GM18873 (cell line): Measurements from ENCODE around the gene DBH.

Source experiments
- ATAC-seq: cut with Tn5 transposase; IDR thresholded peaks from one replicate; pipeline ENCODE4 v1.9.1; 2021; ENCODE audit warnings: mild to moderate bottlenecking, moderate library complexity, moderate number of reproducible peaks; ENCODE audit not compliant: unreplicated experiment, low FRiP score

The DBH gene

GRCh38 chr9:133680250-133680975 lies 44.2 kb downstream of the DBH start:
- no peak for ATAC-seq

GRCh38 chr9:133680976-133681657 lies 45.0 kb downstream of the DBH start:
- no peak for ATAC-seq

GRCh38 chr9:133681658-133682306 lies 45.6 kb downstream of the DBH start:
- no peak for ATAC-seq

GRCh38 chr9:133682818-133683585 lies 46.8 kb downstream of the DBH start:
- no peak for ATAC-seq

GRCh38 chr9:133683586-133684120 lies 47.5 kb downstream of the DBH start:
- no peak for ATAC-seq

- no peak for ATAC-seq
Observed at GRCh38 chr9:133684121-133684935, 48.2 kb downstream of the DBH start.

- ATAC-seq = no peak
Observed at GRCh38 chr9:133684936-133685361, 48.8 kb downstream of the DBH start.

GRCh38 chr9:133685653-133686609 lies 49.8 kb downstream of the DBH start:
- ATAC-seq = no peak

- no peak for ATAC-seq
Observed at GRCh38 chr9:133686642-133687575, 50.7 kb downstream of the DBH start.

GRCh38 chr9:133687856-133688761 lies 51.9 kb downstream of the DBH start:
- ATAC-seq = no peak

GRCh38 chr9:133689151-133689763 lies 53.1 kb downstream of the DBH start:
- ATAC-seq = no peak

GRCh38 chr9:133690081-133690561 lies 54.0 kb downstream of the DBH start:
- no peak for ATAC-seq

GRCh38 chr9:133691191-133691590 lies 55.0 kb downstream of the DBH start:
- ATAC-seq = no peak

- ATAC-seq = no peak
Observed at GRCh38 chr9:133691626-133692363, 55.6 kb downstream of the DBH start.

GRCh38 chr9:133692364-133692985 lies 56.3 kb downstream of the DBH start:
- ATAC-seq = no peak
